ENCODE measurements around the gene PLEKHJ1.
"Not testable (repeated sequence)": the region's sequence is repeated elsewhere in the genome, so short reads cannot be mapped to it uniquely, and the experiment has no call there.

PLEKHJ1 gene, protein sequence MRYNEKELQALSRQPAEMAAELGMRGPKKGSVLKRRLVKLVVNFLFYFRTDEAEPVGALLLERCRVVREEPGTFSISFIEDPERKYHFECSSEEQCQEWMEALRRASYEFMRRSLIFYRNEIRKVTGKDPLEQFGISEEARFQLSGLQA

DNA sequence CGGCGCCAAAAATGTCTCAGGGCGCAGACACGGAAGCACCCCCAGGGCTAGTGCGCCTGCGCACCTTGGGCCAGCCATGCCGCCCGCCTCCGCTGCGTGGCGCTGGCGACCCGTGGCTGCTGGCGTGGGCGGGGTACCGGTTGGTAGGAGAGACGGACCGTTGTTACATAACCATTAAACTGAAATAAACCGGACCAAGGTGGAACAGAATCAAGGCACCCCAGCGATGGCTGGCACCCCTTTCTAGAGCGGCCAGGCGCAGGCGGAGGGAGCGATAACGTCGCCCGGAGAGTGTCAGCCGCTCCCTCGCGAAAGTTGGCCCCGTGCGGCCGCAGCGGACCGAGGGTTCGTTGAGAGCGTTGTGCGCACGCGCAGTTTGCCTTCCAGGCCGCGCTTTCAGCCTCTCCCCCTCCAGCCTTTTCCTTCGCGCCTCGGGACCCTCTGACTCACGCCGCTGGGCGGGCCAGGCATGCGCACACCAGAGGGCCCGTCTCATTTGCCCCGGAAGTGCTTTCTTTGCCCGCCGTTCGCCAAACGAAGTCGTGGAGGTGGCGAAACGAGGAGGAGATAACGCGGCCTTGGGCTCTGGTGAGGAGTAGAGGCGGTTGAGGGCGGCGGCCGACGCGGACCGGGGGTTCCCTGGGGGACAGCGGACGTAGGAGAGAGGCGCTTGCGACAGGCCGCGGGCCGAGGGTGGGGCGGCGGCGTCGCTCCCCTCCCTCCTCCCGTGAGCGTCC is at the start of gene PLEKHJ1, which contains the start of gene SF3A2:
TSS of gene PLEKHJ1 (minus strand) at position 16 of the 737 bp plus-strand sequence. CDS start 81 bp downstream, outside the sequence.
TSS of gene SF3A2 (plus strand) at position 511 of the 737 bp plus-strand sequence. CDS start 6,595 bp downstream, outside the sequence.
- DNase-seq, result peak; percentile 98

DNA sequence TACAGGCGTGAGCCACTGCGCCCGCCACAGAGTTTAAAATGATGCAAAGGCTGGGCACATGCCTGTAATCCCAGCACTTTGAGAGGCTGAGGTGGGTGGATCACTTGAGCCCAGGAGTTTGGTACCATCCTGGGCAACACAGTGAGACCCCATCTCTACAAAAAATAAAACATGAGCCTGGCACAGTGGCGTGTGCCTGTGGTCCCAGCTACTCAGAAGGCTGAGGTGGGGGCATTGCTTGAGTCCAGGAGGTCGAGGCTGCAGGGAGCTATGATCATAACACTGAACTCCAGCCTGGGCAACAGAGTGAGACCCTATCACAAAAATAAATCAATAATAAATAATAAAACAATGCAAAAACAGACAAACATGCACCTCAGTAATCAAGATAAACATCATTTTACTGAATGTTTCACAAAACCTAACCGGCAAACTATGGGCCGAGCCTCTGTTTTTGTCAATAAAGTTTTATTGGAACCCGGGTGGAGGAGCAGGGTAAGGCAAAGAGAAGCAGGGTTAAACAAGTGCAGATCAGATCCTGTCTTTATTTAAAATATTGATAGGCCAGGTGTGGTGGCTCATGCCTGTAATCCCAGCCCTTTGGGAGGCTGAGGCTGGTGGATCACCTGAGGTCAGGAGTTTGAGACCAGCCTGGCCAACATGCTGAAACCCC is 47.8 kb upstream of the PLEKHJ1 start:
- DNase-seq, result no peak

DNA sequence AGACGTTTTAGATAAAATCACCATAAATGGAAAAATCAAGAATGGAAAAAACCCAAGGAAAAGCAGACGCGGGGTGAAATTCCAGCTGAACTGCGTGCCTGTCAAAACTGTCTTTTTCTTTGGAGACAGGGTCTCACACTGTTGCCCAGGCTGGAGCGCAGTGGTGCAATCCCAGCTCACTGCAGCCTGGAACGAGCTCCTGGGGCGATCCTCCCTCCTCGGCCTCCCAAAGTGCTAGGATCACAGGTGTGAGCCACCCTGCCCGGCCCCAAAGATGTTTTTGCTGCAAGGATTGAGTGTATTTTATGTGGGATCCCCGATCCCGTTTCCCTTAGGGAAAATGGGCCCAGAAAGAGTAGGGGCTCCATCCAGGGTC is 46.7 kb upstream of the PLEKHJ1 start:
- no peak for DNase-seq

DNA sequence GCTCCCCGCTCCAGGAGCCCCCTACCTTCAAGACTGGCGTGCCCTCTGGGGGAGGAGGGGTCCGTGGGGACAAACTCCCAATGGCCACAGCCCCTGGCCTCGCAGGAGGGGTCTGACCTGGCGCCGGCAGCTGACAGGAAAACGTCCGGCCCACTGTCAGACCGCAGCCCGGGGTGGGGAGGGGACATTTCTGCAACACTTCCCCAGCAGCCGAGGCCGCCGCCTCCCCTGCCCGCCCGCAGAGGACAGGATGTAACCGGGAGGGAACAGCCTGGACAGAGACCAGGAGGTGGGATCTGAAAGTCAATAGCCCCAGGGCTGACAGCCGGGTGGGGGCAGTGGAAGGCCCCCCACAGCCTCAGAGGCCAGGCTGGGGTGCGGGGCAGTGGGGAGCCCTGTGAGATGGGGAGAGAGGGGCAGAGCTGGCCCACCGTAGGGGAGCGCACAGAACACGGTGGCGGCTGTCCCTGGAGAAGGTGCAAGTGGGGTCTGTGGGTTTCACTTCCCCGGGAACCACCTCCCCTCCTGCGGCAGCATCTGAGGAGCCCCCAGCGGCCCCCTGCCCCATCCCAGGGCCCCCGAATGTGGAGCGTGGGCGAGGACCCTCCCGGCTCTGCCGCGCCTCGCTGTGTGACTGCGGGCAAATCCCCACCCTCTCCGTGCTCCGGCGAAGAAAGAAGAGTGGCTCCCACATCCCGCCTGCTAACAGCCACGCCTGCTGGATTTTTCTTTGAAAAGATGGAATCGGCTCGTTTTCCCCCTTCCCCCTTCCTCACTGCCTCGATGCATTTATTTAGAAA is 46.1 kb upstream of the PLEKHJ1 start, which contains the start of gene PEAK3:
TSS of gene PEAK3 (minus strand) at position 114 of the 800 bp plus-strand sequence. CDS start 1,244 bp downstream, outside the sequence.
- peak; percentile 48 for DNase-seq

DNA sequence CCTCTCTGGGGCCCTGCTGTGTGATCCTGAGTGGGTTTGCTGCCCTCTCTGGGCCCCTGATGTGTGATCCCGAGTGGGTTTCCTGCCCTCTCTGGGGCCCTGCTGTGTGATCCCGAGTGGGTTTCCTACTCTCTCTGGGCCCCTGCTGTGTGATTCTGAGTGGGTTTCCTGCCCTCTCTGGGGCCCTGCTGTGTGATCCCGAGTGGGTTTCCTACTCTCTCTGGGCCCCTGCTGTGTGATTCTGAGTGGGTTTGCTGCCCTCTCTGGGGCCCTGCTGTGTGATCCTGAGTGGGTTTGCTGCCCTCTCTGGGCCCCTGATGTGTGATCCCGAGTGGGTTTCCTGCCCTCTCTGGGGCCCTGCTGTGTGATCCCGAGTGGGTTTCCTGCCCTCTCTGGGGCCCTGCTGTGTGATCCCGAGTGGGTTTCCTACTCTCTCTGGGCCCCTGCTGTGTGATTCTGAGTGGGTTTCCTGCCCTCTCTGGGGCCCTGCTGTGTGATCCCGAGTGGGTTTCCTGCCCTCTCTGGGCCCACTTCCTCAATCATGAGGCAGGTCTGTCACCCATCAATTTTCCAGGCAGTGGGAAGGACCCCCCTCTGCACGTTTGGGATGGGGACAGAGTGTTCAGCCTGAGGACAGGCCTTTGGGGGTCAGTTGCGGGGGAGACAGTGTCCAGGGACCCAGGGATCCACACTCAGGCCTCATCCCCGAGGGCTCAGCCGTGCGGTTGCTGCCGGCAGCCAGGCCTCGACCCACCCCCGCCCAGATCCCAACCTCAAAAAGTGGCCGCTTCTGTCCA is 45.3 kb upstream of the PLEKHJ1 start:
- not testable (repeated sequence) for DNase-seq

DNA sequence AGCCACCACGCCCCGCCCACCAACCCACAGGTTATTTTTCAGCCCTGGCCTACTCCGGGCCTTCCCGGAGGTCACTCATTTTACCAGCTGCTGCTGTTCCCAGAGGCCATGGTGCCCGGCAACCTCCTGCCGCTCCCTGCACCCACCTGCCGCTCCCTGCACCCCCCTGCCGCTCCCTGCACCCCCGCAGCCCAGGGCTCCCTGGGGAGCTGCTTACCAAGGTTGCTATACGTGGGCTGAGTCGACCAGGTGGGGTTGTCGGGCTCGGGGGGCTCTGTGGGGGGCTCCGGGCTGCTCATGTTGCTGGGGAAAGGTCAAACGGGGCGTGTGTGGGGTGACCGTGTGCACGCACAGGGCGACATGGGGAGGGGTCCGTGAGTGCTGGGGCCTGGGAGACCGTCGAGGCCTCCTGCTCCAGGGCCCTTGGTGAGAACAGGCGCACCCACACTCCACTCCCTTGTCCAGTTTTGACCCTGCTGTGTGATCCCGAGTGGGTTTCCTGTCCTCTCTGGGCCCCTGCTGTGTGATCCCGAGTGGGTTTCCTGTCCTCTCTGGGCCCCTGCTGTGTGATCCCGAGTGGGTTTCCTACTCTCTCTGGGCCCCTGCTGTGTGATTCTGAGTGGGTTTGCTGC is 44.6 kb upstream of the PLEKHJ1 start:
- no peak for DNase-seq

DNA sequence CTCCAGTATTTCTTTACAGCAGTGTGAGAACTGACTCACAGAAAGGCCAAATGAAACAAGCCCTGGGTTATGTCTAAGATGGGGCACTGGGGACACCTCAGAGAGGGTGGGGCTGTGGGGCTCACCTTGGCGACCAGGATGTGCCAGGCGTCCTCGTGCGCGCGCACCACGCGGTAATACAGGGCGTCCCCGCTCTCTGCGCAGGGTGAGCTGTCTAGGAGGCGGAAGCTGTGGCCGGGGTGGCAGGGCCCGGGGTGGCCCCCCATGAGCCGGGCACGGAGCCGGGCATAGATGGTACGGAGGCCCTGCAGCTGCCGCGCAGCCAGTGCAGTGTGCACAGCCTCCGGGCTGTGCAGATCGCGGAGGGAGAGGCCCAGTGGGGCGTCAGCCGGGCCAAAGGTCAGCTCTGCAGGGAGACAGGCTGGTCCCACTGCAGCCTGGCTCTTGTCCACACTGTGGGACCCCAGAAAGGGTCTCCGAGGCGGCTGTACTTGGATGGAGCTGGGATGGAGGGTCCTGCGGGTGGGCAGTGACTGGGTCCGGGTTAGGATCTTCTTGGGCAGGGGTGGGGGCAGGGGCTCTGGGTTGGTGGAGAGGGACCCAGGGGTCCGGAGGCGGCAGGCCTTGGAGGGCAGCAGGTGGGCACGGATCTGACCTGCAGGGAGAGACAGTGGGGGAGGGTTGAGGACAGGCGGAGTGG is 42.5 kb upstream of the PLEKHJ1 start:
- DNase-seq, result no peak

DNA sequence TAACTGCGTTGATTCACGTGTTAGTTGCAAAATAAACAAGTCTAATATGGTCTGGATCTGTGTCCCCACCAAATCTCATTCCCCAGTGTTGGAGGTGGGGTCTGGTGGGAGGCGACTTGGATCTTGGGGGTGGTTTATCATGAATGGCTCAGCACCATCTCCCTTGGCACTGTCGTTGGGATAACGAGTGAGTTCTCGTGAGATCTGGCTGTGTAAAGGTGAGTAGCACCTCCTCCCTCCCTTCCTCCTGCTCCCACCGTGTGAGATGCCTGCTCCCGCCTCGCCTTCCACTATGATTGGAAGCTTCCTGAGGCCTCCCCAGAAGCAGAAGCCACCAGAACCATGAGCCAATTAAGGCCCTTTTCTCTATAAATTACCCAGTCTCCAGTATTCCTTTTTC is 41.0 kb upstream of the PLEKHJ1 start:
- DNase-seq, result no peak

DNA sequence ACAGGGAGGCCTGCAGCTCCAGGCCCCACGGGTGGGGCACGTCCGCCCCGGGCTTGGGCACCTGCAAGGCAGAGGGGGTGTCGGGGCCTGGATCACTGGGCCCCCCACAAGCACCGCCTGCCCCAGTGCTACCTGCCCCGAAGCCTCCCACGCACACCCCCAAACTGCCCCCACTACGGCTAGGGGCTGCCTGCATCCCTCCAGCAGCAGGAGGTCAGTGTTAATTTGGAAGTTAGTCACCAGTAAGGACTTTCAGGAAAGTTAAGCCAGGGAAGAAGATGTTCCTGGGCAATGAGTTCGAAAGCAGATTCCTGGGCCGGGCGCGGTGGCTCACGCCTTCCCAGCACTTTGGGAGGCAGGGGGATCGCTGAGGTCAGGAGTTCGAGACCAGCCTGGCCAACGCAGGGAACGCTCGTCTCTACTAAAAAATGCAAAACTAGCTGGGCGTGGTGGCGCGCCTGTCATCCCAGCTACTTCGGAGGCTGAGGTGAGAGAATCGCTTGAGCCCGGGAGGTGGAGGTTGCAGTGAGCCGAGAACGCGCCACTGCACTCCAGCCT is 40.4 kb upstream of the PLEKHJ1 start:
- DNase-seq, result no peak

DNA sequence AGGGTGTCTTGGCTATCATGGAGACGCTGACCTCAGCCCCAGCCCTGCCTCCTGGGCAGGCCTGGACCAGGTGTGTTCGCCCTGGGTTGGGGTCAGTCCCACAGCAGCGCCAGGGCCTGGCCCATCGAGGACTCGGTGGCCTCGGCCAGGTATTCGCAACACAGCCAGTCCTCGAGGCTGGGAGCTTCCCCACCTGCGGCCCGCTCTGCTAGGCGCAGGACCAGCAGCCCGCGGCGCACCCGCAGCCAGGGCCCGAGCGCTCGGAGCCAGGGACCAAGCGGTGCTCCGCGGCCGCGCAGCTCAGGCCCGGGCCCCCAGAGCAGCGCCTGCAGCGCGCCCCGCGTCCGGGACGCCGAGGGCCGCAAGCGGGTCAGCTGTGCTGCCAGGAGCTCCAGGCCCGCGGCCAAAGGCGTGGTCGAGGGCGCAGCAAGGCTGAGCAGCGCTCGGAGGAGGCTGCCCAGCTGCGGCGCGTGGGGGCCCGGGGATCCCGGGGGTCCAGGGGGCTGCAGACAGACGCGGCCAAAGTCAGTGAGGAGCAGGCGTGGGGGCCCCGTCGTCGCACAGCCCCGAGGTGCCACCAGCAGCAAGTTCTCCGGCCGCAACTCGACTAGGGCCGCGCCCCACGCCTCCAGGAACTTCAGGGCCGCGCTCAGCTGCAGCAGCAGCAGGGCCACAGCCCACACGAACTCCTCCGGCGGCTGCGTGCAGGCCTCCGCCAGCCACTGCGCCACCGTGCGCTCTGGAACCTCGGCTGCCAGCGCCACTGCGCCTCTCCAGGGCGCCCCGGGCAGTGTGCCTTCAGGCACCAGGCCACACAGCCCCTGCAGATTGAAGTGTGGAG is 39.7 kb upstream of the PLEKHJ1 start:
- DNase-seq, result no peak

DNA sequence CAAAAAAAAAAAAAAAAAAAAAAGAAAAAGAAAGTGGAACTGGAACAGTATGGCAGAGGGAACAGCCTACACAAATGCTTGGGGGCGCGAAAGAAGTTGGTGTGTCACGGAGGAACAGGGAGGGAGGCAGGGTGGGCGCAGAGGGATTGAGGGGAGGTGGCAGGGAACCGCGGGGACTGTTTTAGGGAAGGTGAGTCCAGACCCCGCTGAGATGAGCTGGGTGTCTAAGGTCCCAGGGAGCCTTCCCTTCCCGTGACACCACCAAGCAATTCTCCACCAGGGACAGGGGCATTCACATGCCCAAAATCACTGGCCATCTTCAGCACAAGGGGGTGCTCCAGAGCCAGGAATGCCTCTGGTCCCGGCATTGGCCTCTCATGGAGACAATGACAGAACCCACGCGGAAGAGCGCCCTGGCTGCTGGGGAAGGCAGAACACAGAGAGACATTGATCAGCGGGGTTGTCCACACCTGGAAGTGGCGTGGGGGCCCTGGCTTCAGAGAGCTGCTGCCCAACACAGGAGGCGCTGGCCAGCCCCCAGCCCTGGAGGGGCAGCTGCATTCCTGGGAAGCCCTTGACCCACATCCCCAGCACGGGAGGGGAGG is 38.9 kb upstream of the PLEKHJ1 start:
- peak; percentile 59 for DNase-seq

DNA sequence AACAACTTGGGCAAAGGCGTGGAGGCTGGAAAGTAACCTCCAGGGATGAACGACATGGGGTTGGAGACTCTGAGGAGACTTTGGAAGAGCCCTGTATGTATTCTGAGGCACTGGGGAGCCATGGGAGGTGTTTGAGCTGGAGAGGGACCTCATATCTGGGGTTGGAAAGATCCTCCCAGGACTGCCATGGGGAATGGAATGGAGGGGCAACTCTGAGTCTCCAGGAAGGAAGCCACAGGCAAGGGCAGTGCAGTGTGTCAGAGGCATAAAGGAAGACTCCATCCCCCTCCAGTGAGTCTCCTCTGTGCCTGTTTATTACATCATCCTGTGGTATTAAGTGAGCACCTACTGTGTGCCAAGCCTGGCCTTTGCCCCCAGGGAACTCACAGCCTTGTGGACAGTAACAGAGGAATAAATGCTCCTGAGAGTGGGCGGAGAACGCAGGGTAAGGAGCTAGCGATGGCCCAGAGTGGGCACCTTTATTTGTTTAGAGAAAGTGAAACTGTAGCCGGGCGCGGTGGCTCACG is 38.1 kb upstream of the PLEKHJ1 start:
- DNase-seq, result no peak

DNA sequence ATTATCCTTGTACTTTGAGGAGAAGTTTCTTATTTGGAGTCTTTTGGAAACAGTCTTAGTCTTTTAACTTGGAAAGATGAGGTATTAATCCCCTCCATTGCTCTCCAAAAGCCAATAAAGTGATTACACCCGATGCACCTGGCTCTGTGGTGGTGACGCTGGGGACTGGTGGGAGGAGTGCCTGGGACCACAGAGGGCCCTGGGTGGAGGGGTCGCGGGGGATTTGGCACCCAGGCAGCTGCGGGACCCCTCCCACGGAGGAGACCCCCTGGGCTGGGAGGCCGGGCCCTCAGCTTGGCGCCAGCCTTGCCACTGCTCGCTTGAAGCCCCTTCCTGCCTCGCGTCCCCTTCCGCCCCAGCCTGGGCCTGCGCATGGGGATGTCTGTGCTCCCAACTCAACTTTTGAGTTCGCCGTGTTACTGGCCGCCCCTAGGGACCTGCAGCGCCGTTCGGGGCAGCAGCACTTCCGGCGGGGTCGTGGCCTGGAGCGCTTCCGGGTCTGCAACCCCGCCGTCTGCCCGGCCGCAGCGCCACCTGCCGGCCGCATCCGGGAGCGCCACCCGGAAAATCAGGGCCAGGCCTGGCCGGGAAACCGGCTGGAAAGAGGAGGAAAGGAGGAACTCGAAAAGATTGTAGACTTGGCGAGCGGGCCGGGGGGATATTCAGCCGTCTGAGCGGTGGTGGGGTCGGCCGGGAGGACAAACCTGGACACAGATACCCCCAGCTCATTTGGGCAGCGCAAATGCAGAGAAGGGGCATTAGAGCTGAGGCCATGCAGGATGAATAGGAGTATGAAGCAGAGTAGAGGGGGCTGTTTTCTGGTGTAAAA is 37.4 kb upstream of the PLEKHJ1 start:
- DNase-seq, result peak; percentile 76

DNA sequence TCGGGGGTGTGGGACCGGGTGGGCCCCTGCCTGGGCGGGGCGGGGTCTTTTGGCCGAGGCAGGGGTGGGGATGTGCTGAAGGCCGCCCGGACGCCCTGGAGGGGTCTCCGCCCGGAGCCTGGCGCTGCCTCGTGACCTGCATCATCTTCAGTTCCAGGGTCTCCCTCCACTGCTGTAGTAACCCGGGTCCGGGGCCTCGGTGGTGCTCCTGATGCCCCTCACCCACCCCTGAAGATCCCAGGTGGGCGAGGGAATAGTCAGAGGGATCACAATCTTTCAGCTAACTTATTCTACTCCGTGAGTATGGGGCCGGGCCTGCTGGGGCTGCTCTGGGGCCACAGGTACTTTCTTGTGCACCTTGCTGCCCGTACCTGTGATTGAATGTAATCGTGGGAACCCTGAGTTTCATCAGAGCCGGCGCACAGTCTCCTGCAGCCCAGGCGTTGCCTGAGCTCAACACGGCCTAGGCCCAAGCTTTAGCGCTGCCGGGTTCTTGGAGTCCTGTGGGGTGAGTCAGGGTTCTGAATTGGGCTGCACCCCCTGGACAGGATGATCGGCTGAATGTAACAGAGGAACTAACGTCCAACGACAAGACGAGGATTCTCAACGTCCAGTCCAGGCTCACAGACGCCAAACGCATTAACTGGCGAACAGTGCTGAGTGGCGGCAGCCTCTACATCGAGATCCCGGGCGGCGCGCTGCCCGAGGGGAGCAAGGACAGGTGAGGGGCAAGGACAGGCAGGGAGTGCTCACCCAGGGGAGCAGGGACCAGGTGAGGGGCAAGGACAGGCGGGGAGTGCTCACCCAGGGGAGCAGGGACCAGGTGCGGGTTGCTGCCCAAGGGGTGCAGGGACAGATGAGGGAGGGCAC is 35.3 kb upstream of the PLEKHJ1 start:
- no peak for DNase-seq

DNA sequence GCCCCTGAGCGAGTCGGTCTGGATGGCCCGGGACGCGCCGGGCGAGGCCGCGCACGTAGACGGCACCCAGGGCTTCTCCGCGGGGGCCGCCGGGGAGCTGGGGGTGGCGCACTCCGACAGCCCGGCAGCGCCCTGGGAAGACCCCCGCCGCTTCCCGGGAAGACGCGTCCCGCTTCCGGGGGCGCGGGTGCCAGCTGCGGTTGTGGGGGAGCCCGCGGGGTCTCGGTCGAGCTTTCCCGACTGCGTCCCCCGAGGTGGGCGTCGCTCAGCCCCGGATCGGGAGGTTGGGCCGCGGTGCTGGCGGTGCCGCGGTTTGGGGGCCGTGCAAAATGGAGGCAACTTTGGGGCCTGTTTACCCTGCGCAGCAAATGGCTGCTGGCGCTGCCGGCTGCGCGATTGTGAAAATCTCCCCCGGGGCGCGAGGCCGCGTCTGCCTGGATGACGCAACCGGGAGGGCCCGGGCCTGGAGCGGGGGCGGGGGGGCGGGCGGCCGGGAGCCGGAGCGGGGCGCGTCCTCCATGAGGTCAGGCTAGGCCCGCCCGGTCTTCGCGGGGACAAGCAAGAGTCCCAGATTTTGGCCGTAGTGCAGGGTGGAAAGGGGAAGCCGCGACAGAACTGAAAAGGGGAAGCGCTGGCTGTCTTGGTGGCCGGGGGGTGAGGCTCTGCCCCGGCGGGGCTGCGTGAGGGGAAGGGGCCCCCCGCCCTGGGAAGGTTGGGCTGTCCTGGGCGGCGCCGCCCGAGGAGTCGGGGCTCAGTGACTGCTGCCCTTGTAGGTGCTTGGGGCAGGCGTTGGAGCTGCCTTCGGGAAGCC is 34.5 kb upstream of the PLEKHJ1 start:
- peak; percentile 79 for DNase-seq

DNA sequence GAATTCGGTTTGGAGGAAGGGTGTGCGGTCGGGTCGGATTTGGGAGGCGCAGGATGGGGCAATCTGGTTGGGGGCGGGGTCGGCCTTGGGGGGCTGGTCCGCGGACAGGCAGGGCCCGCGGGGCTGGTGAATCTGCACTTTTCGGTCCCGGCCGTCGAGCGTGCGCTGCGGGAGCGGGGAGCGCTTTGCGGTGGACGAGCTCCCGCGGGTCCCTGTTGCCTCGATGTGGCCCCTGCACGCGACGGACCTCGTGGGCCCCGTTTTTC is 34.0 kb upstream of the PLEKHJ1 start:
- peak; percentile 51 for DNase-seq
